ENCODE results near the gene NUDT3.
"Not testable (repeated sequence)": the region's sequence is repeated elsewhere in the genome, so short reads cannot be mapped to it uniquely, and the experiment has no call there.

NUDT3 gene

DNA sequence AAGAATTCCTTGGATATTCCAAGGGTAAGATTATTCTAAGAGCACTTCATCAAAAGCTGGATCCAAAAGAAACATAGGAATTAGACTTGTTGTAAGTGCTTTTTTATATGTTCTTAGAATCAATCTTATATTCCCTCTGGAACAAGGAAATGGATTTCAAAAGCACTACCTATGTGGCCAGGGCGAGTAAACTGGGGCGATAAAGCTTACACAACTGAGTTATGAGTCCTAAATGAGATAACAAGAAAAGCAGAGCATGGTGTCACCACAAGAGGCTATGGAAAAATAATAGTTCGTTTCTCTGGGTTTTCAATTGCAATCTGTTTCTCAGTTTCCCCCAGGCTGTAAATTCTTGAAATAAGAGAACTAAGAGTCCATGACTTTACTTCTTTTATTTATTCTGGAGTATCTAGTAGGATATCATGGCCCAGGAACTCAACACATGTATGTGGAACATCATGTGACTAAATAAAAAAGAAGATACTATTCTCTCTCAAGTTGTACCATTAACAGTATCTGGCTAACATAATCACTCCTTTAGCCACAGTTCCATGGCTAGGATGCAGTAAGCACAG, 51.5 kb downstream of the NUDT3 start:
- no peak for DNase-seq

DNA sequence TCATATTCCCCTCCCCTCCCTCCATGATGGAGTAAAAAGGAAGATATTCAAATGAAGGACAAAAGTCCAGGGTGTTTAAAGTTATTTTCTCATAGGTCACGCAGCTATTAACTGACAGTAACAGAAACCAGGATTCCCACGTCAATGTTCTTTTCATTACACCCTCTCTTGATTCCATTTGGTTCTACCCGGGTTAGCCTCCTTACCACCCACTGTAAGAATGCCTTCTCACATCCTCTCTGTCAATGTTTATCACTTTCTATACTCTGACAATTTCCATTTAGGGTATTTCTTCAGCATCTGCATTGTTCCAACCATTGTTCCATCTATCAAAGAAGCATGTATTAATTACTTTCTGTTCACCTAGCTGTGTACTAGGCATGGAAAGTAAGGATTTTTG, 52.1 kb downstream of the NUDT3 start:
- DNase-seq: no peak

DNA sequence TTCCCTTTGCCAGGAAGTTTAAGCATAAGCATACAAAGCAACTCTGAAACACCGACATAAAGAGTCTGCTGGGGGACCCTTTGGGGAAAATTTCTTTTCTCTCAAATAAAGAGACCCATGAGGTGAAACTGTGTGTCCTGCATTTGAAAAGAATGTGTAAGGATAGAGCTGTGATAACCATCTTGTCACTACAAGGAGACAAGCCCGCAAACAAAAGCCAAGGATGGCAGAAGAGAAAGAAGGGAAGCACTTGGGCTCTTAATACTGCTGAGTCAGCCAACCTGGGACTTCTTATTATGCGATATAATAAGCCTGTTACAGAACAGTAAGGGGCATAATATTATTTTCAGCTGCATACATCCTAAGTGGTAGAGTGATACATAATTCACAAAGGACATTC, 52.5 kb downstream of the NUDT3 start:
- DNase-seq: no peak

DNA sequence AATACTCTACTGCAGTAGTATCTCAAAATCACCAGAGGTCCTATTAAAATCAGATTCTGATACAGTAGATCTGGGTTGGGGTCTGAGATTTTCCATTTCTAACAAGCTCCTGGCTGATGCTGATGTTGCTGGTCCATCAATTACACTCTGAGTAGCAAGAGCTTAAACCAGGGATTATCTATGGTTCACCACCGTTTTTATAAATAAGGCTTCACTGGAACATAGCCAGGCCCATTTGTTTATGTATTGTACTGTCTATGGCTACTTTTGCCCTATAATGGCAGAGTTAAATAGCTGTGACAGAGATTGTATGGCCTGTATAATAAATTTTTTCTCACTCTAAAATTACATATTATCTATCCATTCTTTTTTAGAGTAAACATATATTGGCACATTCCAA, 53.0 kb downstream of the NUDT3 start:
- no peak for DNase-seq

DNA sequence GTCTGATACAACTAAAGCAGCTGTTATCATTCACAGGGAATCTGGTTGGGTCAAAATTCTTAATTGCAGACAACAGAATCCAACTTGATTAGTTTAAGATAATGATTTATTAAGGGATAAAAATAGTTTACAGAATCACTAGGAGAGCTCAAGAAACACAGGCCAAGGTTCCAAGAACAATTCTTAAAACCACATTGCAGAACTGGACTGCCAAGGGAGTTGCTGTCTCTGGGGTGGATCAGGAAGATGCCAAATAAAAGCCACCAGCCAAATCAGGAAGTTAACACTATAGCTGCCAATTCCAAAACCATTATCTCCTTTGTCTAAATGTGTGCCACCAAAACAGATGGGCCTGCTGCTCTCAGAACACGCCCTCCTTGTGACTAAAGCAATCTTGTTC, 53.7 kb downstream of the NUDT3 start:
- DNase-seq: no peak

DNA sequence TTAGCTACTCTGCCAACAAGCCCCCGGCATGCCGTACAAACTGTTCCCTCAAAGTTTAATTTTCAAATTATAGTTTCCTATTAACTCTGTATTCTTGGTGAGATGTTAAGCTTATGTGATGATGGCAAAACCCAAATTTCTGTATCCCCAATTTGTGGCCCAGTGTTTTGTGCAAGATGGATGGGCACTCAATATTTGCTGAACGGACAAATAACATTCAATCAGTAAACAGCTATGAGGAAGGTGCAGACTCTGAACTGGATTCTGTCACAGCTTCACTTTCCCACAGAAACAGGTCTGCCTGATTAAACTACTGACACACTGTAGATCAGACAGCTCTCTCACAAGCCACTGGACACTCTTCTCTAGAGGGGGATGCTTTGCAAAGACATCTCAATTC, 54.1 kb downstream of the NUDT3 start:
- no peak for DNase-seq

DNA sequence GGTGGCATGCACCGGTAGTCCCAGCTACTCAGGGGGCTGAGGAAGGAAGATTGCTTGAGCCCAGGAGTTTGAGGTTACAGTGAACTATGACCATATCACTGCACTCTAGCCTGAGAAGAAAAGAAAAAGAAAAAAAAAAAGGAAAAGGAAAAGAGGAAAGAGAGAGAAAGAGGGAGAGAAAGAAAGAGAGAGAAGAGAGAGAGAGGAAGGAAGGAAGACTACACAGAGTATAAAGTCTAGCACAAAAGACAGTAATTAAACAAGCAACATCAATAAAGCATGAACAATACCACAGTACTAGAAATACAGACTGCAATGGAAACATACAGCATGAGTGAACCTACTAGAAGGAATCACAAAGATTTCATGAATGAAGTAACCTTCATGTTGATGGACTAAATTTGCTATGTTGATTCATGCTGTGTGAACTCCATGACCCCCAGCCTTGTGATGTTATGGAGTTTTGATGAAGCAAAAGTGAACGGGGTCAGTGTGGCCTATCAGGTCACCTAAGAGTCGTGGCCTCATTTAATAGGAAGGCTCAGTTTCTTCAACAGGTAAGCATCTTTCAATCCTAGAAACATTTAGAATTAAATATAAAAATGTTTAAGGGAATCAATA, 57.6 kb downstream of the NUDT3 start:
- no peak for DNase-seq

DNA sequence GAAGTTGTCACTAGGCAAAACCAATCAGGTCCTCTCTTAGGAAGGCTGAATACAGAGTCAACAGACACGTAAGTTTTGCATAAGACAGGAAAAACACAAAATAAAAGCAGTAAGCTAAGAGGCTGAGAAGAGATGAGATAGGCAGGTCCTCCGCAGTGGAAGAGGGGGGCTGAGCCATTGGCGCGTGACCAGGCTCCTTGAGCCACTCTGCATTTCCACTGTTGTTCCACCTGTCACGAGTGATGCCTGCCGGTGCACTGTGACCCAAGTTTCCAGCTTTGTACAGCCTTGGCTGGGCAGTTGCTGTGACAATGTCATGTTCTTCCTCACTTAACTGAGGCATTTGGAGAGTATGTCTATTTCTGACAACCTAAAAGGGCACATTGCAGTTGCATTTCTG, 58.6 kb downstream of the NUDT3 start:
- no peak for DNase-seq

DNA sequence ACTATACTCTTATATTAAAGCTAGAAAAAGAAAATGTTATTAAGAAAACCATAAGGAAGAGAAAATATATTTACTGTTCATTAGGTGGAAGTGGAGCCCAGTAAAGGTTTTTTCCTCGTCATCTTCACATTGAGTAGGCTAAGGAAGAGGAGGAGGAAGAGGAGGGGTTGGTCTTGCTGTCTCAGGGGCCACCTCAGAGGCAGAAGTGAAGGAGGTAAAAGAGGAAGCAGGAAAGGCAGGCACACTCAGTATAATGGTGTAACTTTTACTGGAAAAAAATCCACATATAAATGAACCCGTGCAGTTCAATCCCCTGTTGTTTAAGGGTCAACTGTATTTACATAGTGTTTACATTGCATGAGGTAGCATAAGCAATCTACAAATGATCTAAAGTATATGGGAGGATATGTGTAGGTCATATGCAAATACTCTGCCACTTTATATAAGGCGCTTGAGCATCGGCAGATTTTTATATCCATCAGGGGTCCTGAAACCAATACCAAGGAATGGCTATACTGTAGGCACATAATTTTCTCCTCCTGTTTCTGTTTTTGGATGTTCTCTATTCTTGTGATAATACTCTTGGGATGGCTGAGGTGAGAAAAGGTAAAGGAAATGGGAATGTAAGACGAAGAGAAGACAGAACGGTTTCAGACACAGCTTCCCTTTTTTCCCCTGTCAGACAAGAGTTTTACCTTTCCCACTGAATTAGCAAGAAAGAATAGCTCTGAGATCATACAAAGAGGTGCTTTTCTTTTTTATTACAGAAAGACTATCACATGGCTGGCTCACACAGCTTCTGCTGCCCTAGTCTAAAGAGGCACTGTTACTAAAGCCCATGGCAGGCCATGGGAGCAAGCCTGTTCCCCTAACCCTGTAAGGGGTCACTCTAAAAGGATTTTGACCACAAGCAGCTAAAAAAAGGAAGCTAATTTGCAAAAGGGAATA, 59.9 kb downstream of the NUDT3 start:
- DNase-seq: no peak

DNA sequence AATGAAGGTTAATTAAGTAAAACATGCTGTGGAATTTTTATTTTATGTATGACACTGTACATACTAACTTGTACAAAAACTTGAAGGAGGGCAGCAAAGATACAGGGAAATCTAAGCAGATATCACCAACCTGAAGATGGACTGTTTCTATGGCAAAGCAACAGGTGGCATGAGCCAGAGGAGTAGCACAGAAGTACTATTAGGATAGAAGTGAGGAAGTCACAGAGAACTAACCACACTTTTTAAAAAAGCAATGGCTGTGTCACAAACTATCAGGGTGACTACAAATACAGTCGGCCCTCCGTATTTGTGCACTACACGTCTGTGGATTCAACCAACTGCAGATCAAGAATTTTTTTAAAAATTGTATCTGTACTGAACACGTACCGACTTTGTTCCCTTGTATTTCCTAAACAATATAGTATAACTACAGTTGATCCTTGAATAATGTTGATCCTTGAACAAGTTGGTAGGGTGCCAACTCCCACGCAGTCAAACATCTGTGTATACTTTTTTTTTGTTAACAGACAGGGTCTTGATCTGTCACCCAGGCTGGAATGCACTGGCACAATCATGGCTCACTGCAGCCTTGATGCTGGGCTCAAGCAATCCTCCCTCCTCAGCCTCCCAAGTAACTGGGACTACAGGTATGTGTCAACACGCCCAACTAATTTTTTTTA, 61.0 kb downstream of the NUDT3 start:
- DNase-seq: no peak

DNA sequence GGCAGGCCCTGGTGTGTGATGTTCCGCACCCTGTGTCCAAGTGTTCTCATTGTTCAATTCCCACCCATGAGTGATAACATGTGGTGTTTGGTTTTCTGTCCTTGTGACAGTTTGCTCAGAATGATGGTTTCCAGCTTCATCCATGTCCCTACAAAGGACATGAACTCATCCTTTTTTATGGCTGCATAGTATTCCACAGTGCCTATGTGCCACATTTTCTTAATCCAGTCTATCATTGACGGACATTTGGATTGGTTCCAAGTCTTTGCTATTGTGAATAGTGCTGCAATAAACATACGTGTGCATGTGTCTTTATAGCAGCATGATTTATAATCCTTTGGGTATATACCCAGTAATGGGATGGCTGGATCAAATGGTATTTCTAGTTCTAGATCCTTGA, 62.7 kb downstream of the NUDT3 start:
- not testable (repeated sequence) for DNase-seq

DNA sequence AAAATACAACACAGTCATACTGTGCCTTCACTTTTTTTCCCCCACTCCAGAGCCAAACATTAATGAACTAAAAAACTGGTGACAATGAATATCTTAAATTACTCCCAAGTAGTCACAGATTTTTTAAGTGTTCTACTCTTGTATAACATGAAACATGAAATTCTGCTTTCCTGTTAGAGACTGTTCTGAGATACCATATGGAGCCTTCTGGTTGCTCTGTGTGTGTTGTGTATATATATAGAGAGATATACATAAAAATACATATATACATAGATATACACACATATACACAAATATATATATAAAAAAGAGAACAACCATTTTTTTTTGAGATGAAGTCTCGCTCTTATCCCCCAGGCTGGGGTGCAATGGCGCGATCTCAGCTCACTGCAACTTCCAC, 63.5 kb downstream of the NUDT3 start:
- no peak for DNase-seq

DNA sequence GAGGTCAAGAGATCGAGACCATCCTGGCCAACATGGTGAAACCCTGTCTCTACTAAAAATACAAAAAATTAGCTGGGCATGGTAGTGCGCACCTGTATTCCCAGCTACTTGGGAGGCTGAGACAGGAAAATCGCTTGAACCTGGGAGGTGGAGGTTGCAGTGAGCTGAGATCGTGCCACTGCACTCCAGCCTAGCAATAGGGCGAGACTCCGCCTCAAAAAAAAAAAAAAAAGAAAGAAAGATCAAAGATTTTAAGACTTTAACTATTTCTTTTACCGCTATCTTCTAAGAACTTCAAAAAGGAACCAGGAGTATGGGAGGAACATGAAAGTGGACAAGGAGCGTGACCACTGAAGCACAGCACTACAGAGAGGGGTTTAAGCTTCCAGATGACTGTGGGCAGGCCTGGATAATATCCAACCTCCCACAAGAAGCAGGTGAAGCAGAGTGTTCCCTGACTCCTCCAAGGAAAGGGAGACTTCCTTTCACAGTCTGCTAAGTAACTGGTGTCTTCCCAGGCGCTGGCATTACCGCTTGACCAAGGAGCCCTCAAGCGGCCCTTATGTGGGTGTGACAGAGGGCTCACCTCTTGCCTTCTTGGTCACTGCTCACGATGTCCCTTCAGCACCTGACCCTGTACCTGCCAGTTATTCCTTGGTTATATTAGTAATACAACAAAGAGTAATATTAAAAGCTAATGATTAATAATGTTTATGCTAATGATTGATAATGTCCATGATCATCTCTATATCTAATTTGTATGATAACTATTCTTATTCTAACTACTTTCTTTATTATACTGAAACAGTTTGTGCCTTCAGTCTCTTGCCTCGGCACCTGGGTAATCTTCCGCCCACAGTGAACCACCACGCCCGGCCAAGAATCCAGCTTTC, 64.9 kb downstream of the NUDT3 start:
- not testable (repeated sequence) for DNase-seq

DNA sequence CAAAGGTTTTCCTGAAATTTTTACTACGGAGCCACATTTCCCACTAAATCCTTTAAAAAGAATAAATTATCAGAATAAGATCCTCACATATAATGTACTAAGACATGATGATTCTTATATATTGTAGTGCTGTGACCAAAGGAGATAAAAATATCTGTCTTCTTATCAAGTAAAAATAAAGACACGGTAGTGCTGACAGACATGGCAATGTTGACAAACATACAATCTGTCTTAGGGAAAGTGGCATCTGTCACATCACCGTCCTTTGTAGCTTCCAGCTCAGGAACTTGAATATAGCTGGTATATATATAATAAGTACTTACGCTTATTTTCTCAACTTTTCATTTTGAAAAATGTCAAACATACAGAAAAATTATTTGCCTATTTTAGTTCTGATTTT, 66.8 kb downstream of the NUDT3 start:
- no peak for DNase-seq

DNA sequence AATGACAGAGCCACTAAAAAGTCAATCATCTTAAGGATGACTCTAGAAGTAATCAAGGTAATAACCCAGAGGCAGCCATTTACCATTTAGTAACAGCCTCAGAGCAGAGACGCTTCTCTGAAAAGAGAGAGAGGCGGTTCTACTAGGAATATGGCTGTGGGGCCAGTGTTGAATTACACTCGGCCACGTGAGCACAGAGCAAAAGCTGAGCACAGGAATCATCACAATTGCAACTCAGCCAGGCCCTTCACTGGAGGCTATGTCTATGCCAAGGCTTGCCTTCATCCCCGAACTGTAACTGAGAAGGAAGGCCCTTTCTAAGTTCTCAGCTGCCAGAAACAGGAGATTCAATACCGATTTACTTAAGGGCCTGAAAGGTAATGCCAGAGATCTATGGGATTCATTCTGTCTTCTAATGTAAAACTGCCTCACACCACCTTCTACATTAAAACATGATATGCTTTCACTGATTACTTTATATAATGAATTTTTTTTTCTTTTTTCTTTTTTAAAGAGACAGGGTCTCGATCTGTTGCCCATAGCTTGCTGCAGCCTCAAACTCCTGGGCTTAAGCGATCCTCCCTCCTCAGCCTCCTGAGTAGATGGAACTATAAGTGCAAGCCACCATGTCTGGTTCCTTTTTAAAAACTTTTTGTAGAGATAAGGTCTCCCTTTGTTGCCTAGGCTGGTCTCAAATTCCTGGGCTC, 67.6 kb downstream of the NUDT3 start:
- no peak for DNase-seq

DNA sequence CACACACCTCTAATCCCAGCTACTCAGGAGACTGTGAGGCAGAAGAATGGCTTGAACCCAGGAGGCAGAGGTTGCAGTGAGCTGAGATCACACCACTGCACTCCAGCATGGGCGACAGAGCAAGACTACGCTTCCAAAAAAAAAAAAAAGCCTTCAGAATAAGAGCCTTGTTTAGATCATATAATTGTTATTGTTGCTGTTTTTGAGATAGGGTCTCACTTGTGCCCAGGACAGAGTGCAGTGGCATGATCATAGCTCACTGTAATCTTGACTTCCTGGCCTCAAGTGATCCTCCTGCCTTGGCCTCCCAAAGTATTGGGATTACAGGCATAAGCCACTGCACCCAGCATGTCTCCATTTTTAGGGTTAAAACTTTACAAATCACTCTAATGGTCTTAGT, 68.2 kb downstream of the NUDT3 start:
- not testable (repeated sequence) for DNase-seq

DNA sequence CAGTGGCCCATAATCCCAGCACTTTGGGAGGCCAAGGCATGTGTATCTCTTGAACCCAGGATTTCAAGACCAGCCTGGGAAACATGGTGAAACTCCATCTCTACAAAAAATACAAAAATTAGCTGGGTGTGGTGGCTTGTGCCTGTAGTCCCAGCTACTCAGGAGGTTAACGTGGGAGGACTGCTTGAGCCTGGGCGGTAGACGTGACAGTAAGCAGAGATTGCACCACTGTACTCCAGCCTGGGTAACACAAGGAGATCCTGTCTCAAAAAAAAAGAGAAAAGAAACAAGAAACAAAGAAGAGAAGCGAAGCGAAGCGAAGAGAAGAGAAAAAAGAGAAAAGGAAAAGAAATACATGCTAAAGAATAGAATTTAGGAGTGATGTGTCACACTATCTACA, 69.2 kb downstream of the NUDT3 start:
- DNase-seq: no peak

DNA sequence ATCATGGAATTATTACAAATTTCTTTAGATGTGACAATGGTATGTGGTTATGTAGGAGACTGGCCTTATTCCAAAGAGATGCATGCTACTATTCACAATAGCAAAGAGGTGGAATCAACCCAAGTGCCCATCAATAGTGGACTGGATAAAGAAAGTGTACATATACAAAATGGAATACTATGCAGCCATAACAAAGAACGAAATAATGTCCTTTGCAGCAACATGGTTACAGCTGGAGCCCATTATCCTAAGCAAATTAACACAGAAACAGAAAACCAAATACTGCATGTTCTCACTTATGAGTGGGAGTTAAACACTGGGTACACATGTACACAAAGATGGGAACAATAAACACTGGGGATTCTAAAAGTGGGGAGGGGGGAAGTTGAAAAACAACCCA, 69.7 kb downstream of the NUDT3 start:
- DNase-seq: no peak

DNA sequence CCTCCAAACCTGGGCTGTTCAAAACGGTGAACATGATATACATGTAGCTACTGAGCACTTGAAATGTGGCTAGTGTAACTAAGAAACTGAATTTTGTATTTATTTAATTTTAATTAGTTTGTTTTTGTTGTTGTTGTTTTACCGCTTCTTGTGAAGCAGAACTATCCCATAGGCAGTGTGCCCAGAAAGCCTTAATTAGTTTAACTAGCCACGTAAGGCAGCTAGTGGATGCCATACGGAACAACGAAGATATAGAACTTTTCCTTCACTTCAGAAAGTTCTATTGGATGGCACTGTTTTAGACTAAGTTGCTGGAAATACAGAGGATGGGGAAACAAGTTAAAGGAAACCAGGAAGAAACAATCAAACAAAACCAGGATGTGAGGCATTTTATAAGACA, 70.6 kb downstream of the NUDT3 start:
- no peak for DNase-seq

DNA sequence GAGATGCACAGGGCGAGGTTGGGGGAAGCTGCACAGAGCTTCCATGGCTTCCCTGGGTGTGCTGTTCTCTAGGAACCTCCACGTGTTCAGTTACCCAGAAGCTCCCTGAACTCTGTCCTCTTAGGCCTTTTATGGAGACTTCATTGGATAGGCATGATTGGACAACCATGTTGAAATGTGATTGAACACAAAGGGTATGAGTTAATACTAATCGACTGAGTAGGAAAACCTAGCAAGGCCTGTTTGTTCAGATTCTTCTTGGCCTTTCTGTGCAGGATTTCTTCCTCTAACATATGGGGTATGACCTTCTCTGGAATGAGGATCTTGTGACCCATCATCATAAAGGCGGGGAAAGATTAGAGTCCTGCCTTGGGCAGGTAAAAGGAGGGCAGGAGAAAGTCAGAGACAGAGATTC, 73.0 kb downstream of the NUDT3 start:
- DNase-seq: no peak

DNA sequence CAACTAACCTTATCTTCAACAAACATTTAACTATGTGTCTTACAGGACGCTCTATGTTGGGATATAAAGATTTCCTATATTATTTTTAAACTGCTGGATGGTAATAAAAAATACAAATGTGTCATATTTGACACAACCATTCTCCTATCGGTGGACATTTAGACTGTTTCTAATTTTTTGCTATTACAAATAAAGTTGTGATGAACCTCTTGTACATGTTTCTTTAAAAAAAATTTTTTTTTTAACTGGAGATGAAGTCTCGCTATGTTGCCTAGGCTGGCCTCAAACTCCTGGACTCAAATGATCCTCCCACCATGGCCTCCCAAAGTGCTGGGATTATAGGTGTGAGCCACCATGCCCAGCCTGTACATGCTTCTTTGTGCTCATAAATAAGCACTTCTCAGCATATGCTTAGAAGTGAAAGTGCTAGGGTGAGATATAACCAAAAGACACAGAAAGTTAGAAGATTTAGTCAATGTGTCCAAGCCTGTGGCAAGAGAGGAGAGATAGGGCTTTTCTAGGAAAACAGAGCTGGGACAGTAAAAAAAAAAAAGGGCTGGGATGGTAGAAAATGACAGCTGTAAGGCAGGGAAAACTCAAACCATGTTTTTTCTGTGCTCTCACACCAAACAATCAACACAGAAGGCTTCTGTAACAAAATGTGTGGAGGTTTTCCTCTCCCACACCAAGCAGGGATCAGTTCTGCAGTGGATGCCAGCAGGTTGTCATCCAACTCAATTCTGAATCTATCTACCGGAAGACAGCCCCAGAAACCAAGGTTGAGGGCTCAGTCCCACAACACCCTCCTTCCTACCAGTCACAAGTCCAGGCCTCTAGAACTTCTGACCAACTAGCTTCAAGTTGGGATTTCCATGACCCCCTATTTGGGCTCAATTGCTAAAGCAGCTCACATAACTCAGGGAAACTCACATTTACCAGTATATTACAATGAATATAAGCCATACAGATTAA, 73.7 kb downstream of the NUDT3 start:
- no peak for DNase-seq
